HEK293 (cell line): ENCODE measurements around the gene PPP1R27.

Experiments used
- CTCF ChIA-PET: fragments of 350-600 bp; formaldehyde crosslinking; extraction: SDS; loops from one replicate; lab custom pipeline; 2021; ENCODE audit warnings: antibody characterized with exemption; lab: Yijun Ruan, JAX
- POLR2A ChIA-PET: fragments of 300-600 bp; formaldehyde crosslinking; extraction: SDS; loops from one replicate; lab custom pipeline; 2020; ENCODE audit warnings: antibody characterized with exemption, inconsistent platforms; lab: Yijun Ruan, JAX
- H3K27ac ChIP-seq: fragments of 200-500 bp; sonication (Bioruptor generic); 2 replicates; pipeline ENCODE4 v1.5.1; 2014; ENCODE audit warnings: low read depth, low read length, control low read depth, inconsistent platforms; ENCODE audit errors: extremely low read depth
- H3K36me3 ChIP-seq, 2 experiments: fragments of 200-500 bp in 1 of 2; sonication (Bioruptor generic) in 1 of 2; 1 replicate in 1 of 2; 2 replicates in 1 of 2; pipeline ENCODE4 v1.5.1; 2014 to 2017; ENCODE audit warnings: inconsistent platforms in 2 of 2, low read length in 2 of 2; ENCODE audit not compliant: control insufficient read depth in 2 of 2, insufficient read depth in 1 of 2
- H3K4me1 ChIP-seq: fragments of 200-500 bp; sonication (Bioruptor generic); 2 replicates; pipeline ENCODE4 v1.5.1; 2014; ENCODE audit warnings: mild to moderate bottlenecking, low read length, inconsistent platforms; ENCODE audit not compliant: control insufficient read depth, insufficient read depth
- H3K4me3 ChIP-seq: 2 replicates; pipeline ENCODE4 v1.5.1; 2011; ENCODE audit warnings: low read depth, mild to moderate bottlenecking, control low read depth, low read length, moderate library complexity
- H3K9me3 ChIP-seq: fragments of 200-500 bp; sonication (Bioruptor generic); 2 replicates; pipeline ENCODE4 v1.5.1; 2014; ENCODE audit warnings: low read depth, low read length, inconsistent platforms; ENCODE audit not compliant: control insufficient read depth, insufficient read depth
- BCL11A ChIP-seq: fragments of 450-650 bp; formaldehyde crosslinking; IDR thresholded peaks from 2 replicates; pipeline ENCODE4 v1.5.1; 2016; ENCODE audit warnings: low read depth, missing biosample characterization, missing genetic modification characterization
- CTCF ChIP-seq: fragments of 450-650 bp; formaldehyde crosslinking; IDR thresholded peaks from 2 replicates; pipeline ENCODE4 v1.5.1; 2016; ENCODE audit warnings: missing biosample characterization, missing genetic modification characterization
- GFI1B ChIP-seq: fragments of 450-650 bp; formaldehyde crosslinking; IDR thresholded peaks from 2 replicates; pipeline ENCODE4 v1.5.1; 2016; ENCODE audit warnings: missing biosample characterization, missing genetic modification characterization
- HIC1 ChIP-seq: fragments of 450-650 bp; formaldehyde crosslinking; IDR thresholded peaks from 2 replicates; pipeline ENCODE4 v1.5.1; 2016; ENCODE audit warnings: missing biosample characterization, missing genetic modification characterization
- MYNN ChIP-seq: fragments of 450-650 bp; formaldehyde crosslinking; IDR thresholded peaks from 2 replicates; pipeline ENCODE4 v1.5.1; 2016; ENCODE audit warnings: missing biosample characterization, missing genetic modification characterization, borderline replicate concordance
- PRDM1 ChIP-seq: fragments of 450-650 bp; formaldehyde crosslinking; IDR thresholded peaks from 2 replicates; pipeline ENCODE4; 2016; ENCODE audit warnings: missing biosample characterization, missing genetic modification characterization
- ZBTB1 ChIP-seq: fragments of 450-650 bp; formaldehyde crosslinking; IDR thresholded peaks from 2 replicates; pipeline ENCODE4 v1.5.1; 2016; ENCODE audit warnings: missing biosample characterization, missing genetic modification characterization
- ZBTB49 ChIP-seq: fragments of 450-650 bp; formaldehyde crosslinking; IDR thresholded peaks from 2 replicates; pipeline ENCODE4 v1.5.1; 2016; ENCODE audit warnings: missing biosample characterization, missing genetic modification characterization, low read depth
- ZIC2 ChIP-seq: fragments of 450-650 bp; formaldehyde crosslinking; IDR thresholded peaks from 2 replicates; pipeline ENCODE4 v1.5.1; 2016; ENCODE audit warnings: missing biosample characterization, missing genetic modification characterization
- ZNF10 ChIP-seq: fragments of 450-650 bp; formaldehyde crosslinking; IDR thresholded peaks from 2 replicates; pipeline ENCODE4 v1.5.1; 2017; ENCODE audit warnings: missing biosample characterization, missing genetic modification characterization
- ZNF112 ChIP-seq: fragments of 450-650 bp; formaldehyde crosslinking; IDR thresholded peaks from 2 replicates; pipeline ENCODE4 v1.5.0; 2017; ENCODE audit warnings: missing biosample characterization, missing genetic modification characterization
- ZNF155 ChIP-seq: fragments of 450-650 bp; formaldehyde crosslinking; IDR thresholded peaks from 2 replicates; pipeline ENCODE4 v1.5.1; 2016; ENCODE audit warnings: missing biosample characterization, missing genetic modification characterization
- ZNF157 ChIP-seq: fragments of 450-650 bp; formaldehyde crosslinking; IDR thresholded peaks from 2 replicates; pipeline ENCODE4 v1.5.1; 2016; ENCODE audit warnings: missing biosample characterization, missing genetic modification characterization
- ZNF211 ChIP-seq: fragments of 450-650 bp; formaldehyde crosslinking; IDR thresholded peaks from 2 replicates; pipeline ENCODE4 v1.5.1; 2016; ENCODE audit warnings: low read depth, missing biosample characterization, missing genetic modification characterization
- ZNF221 ChIP-seq: fragments of 450-650 bp; formaldehyde crosslinking; IDR thresholded peaks from 2 replicates; pipeline ENCODE4 v1.5.1; 2017; ENCODE audit warnings: missing biosample characterization, missing genetic modification characterization, borderline replicate concordance
- ZNF248 ChIP-seq: fragments of 450-650 bp; formaldehyde crosslinking; IDR thresholded peaks from 2 replicates; pipeline ENCODE4 v1.5.1; 2017; ENCODE audit warnings: missing biosample characterization, missing genetic modification characterization
- ZNF335 ChIP-seq: fragments of 450-650 bp; formaldehyde crosslinking; conservative IDR thresholded peaks from 2 replicates; pipeline ENCODE4 v1.5.1; 2016; ENCODE audit warnings: missing biosample characterization, missing genetic modification characterization
- ZNF341 ChIP-seq: fragments of 450-650 bp; formaldehyde crosslinking; IDR thresholded peaks from 2 replicates; pipeline ENCODE4; 2016; ENCODE audit warnings: low read depth, missing biosample characterization, missing genetic modification characterization
- ZNF366 ChIP-seq: fragments of 450-650 bp; formaldehyde crosslinking; conservative IDR thresholded peaks from 2 replicates; pipeline ENCODE4 v1.5.1; 2016; ENCODE audit warnings: missing biosample characterization, missing genetic modification characterization
- ZNF394 ChIP-seq: fragments of 450-650 bp; formaldehyde crosslinking; IDR thresholded peaks from 2 replicates; pipeline ENCODE4 v1.5.1; 2016; ENCODE audit warnings: missing biosample characterization, missing genetic modification characterization, mild to moderate bottlenecking, moderate library complexity, borderline replicate concordance
- ZNF426 ChIP-seq: fragments of 450-650 bp; formaldehyde crosslinking; IDR thresholded peaks from 2 replicates; pipeline ENCODE4 v1.5.1; 2017; ENCODE audit warnings: missing biosample characterization, missing genetic modification characterization, mild to moderate bottlenecking, inconsistent platforms, moderate library complexity
- ZNF510 ChIP-seq: fragments of 450-650 bp; formaldehyde crosslinking; IDR thresholded peaks from 2 replicates; pipeline ENCODE4 v1.5.1; 2018; ENCODE audit warnings: mild to moderate bottlenecking, missing genetic modification characterization, missing biosample characterization; ENCODE audit not compliant: insufficient replicate concordance
- ZNF521 ChIP-seq: fragments of 450-650 bp; formaldehyde crosslinking; IDR thresholded peaks from 2 replicates; pipeline ENCODE4 v1.5.1; 2017; ENCODE audit warnings: missing biosample characterization, mild to moderate bottlenecking, missing genetic modification characterization
- ZNF529 ChIP-seq: fragments of 450-650 bp; formaldehyde crosslinking; IDR thresholded peaks from 2 replicates; pipeline ENCODE4 v1.5.1; 2017; ENCODE audit warnings: missing genetic modification characterization, missing biosample characterization; ENCODE audit not compliant: insufficient replicate concordance
- ZNF585B ChIP-seq: fragments of 450-650 bp; formaldehyde crosslinking; IDR thresholded peaks from 2 replicates; pipeline ENCODE4 v1.5.1; 2016; ENCODE audit warnings: missing biosample characterization, missing genetic modification characterization
- ZNF654 ChIP-seq: fragments of 450-650 bp; formaldehyde crosslinking; IDR thresholded peaks from 2 replicates; pipeline ENCODE4 v1.5.1; 2016; ENCODE audit warnings: low read depth, missing biosample characterization, missing genetic modification characterization
- ZNF670 ChIP-seq: fragments of 450-650 bp; formaldehyde crosslinking; IDR thresholded peaks from 2 replicates; pipeline ENCODE4 v1.5.1; 2016; ENCODE audit warnings: missing biosample characterization, missing genetic modification characterization, low read depth
- ZNF692 ChIP-seq: fragments of 450-650 bp; formaldehyde crosslinking; IDR thresholded peaks from 2 replicates; pipeline ENCODE4 v1.5.1; 2016; ENCODE audit warnings: missing biosample characterization, missing genetic modification characterization
- ZNF76 ChIP-seq: fragments of 450-650 bp; formaldehyde crosslinking; IDR thresholded peaks from 2 replicates; pipeline ENCODE4; 2016; ENCODE audit warnings: low read depth, missing biosample characterization, missing genetic modification characterization, borderline replicate concordance
- ZNF837 ChIP-seq: fragments of 450-650 bp; formaldehyde crosslinking; IDR thresholded peaks from 2 replicates; pipeline ENCODE4 v1.5.1; 2016; ENCODE audit warnings: missing biosample characterization, missing genetic modification characterization
- ZSCAN23 ChIP-seq: fragments of 450-650 bp; formaldehyde crosslinking; IDR thresholded peaks from 2 replicates; pipeline ENCODE4 v1.5.1; 2016; ENCODE audit warnings: missing biosample characterization, missing genetic modification characterization

The PPP1R27 gene

GRCh38 chr17:81859906-81860755, 25.3 kb upstream of the PPP1R27 start, which contains the start of gene P4HB:
P4HB (minus strand) TSS chr17:81860535; CDS start chr17:81860471, 64 bp downstream.
- Histone ChIP-seq H3K27ac (peak within 1 kb of the TSS; percentile 90), H3K4me3 (peak within 1 kb of the TSS; percentile 92), H3K36me3 (peaks cover 41 to 73% of the 10 kb centered on the region in 2 experiments), H3K4me1 (peaks cover 7% of the 10 kb centered on the region), H3K9me3 (no peaks in the 10 kb centered on the region)
- ChIA-PET CTCF (interaction anchor here (0.6 to 1.7 kb wide), 6 partner anchors 10 to 147 kb away, joined by 3 to 4 read pairs (median 4); no protein-coding TSS in a partner anchor), POLR2A (interaction anchor here (0.6 to 1.1 kb wide), 14 partner anchors 10 to 177 kb away, joined by 3 to 17 read pairs (median 4); partner anchors contain the start of genes ARHGDIA, ARL16, DCXR and HGS)
- peak; percentile 52 for TF ChIP-seq ZIC2 (tag by site-specific recombination)
- 0 out of 2 replicates have a peak, but pooled peaks have one; percentile 30 for TF ChIP-seq ZNF692
- TF ChIP-seq HIC1 (tag by site-specific recombination) = no peak
- TF ChIP-seq ZNF394 (tag by site-specific recombination) = no peak
- TF ChIP-seq ZNF248 (tag by site-specific recombination) = no peak
- no peak for TF ChIP-seq ZNF529 (tag by site-specific recombination)
- no peak for TF ChIP-seq MYNN (tag by site-specific recombination)
- TF ChIP-seq ZNF426 = no peak
- TF ChIP-seq ZNF366 (tag by site-specific recombination) = no peak
- no peak for TF ChIP-seq PRDM1 (tag by site-specific recombination)
- no peak for TF ChIP-seq BCL11A (tag by site-specific recombination)
- TF ChIP-seq CTCF (tag by site-specific recombination) = no peak
- no peak for TF ChIP-seq ZNF670
- TF ChIP-seq ZNF510 (tag by site-specific recombination) = no peak
- TF ChIP-seq ZNF211 (tag by site-specific recombination) = no peak
- TF ChIP-seq ZBTB1 (tag by site-specific recombination) = no peak
- TF ChIP-seq ZSCAN23 (tag by site-specific recombination) = no peak
- TF ChIP-seq ZNF654 (tag by site-specific recombination) = no peak
- TF ChIP-seq GFI1B (tag by site-specific recombination) = no peak
- TF ChIP-seq ZNF157 (tag by site-specific recombination) = no peak
- no peak for TF ChIP-seq ZNF221 (tag by site-specific recombination)
- no peak for TF ChIP-seq ZNF521 (tag by site-specific recombination)
- no peak for TF ChIP-seq ZNF10 (tag by site-specific recombination)
- TF ChIP-seq ZNF155 (tag by site-specific recombination) = no peak
- peak; percentile 47; the same call in 1 of the 2 replicates for TF ChIP-seq ZNF341 (tag by site-specific recombination)
- no peak for TF ChIP-seq ZNF837 (tag by site-specific recombination)
- no peak for TF ChIP-seq ZNF585B
- TF ChIP-seq ZNF335 = peak; percentile 49
- no peak for TF ChIP-seq ZNF112 (tag by site-specific recombination)
- no peak; the same call in 1 of the 2 replicates for TF ChIP-seq ZNF76
- TF ChIP-seq ZBTB49 (tag by site-specific recombination) = no peak
